ENCODE results near the gene C3orf38. TPM values are rescaled to one million over a fixed set of nuclear protein-coding genes. Genes with fewer than 3 reads are reported as not detected.
A peak's percentile ranks its signal among the peaks of the same experiment; 100 is the strongest.
"Not testable (repeated sequence)": the region's sequence is repeated elsewhere in the genome, so short reads cannot be mapped to it uniquely, and the experiment has no call there.

C3orf38 gene
- total RNA-seq, 2 experiments from 2014 or later, result 25.1 to 25.8 TPM

DNA sequence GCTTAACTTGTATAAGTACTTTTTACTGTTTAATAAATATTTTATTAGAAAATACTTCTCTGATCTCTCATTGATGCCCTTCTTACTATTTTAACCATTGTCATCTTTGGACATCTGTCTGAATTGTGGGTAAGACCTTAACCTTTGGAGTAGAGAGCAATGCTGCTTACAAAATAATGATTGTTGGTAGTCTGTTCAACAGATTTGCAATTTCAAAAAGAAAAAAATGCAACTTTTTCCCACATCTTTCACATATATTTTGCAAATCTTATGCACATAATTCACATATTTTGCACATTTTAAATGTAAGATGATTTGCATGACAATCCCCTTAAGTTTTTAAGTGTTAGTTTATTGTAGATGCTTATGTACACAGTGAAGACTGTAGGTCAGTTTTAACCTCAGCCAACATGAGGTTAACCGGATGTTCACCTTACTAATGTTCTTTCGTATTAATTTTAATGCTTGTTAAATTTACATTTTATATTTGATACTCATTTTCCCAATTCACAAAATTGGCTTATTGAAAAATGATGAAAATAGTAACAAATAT, 16.7 kb downstream of the C3orf38 start:
- H3K36me3 Mint-ChIP-seq, result peaks cover 24% of the 10 kb centered on the region
- ChIA-PET CTCF (interaction anchor here (0.6 kb wide), 1 partner anchor 53 kb away, joined by 3 read pairs; no protein-coding TSS in a partner anchor), POLR2A (no interaction called here)
- no peak overlapping the region for H3K4me3 Mint-ChIP-seq
- intact Hi-C loops (cut with micrococcal nuclease), result no loop called here
- no peak for DNase-seq
- peaks cover 5% of the 10 kb centered on the region for H3K4me1 Mint-ChIP-seq (ENCODE audit: low read depth)
- no peaks in the 10 kb centered on the region for H3K9me3 Mint-ChIP-seq
- H3K27me3 Mint-ChIP-seq, result no peaks in the 10 kb centered on the region
- no peak overlapping the region for H3K27ac Mint-ChIP-seq

DNA sequence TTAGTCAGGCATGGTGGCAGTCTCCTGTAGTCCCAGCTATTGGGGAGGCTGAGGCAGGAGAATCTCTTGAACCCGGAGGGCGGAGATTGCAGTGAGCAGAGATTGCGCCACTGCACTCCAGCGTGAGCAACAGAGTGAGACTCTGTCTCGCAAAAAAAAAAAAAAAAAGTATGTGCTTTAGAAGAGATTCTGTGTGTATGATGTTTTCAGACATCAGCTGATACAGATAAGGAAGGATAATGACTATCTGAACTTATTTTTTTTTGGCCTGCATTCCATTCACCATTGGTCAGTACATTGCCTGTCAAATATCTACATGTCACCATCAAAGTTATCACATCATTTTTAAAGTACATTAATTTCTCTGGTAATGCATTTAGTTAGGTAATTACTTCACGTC, 17.4 kb downstream of the C3orf38 start:
- ChIA-PET POLR2A (no interaction called here), CTCF (interaction anchor here (0.6 to 1.7 kb wide), 2 partner anchors 52 to 54 kb away, joined by 3 to 4 read pairs; no protein-coding TSS in a partner anchor)
- Mint-ChIP-seq H3K36me3 (peaks cover 21% of the 10 kb centered on the region), H3K9me3 (no peaks in the 10 kb centered on the region), H3K4me3 (no peak overlapping the region), H3K4me1 (ENCODE audit: low read depth) (peaks cover 5% of the 10 kb centered on the region), H3K27me3 (no peaks in the 10 kb centered on the region), H3K27ac (no peak overlapping the region)
- intact Hi-C loops (cut with micrococcal nuclease), result no loop called here
- no peak for DNase-seq

- Mint-ChIP-seq H3K4me3 (no peak overlapping the region), H3K36me3 (peaks cover 18% of the 10 kb centered on the region)
Observed at GRCh38 chr3:88167704-88168103, 17.9 kb downstream of the C3orf38 start.

DNA sequence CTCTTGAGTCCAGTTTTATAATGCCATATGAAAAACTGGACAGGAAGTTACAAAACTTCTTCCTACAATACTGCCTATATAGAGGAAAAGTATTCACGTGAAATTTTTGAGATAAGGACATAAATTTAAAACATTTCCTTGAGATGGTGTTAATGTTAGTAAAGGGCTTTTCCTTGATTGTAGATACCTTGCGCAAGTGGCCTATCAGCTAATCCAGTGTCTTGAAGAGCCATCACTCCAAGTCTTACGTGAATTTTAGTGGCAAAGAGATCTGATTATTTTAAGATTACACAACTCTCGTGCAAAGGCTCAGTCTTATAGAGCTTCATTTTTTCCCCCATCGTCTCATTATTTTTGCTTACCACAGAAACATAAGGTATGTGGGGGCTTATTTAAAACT, 18.4 kb downstream of the C3orf38 start:
- Mint-ChIP-seq H3K27ac (no peak overlapping the region), H3K4me1 (ENCODE audit: low read depth) (peaks cover 3% of the 10 kb centered on the region), H3K27me3 (no peaks in the 10 kb centered on the region), H3K36me3 (peaks cover 18% of the 10 kb centered on the region), H3K4me3 (no peak overlapping the region), H3K9me3 (no peaks in the 10 kb centered on the region)
- intact Hi-C loops (cut with micrococcal nuclease), result no loop called here
- DNase-seq, result no peak
- ChIA-PET POLR2A (no interaction called here), CTCF (interaction anchor here (1.7 kb wide), 1 partner anchor 55 kb away, joined by 4 read pairs; no protein-coding TSS in a partner anchor)

More at GRCh38 chr3:88167704-88168103, 17.9 kb downstream of the C3orf38 start:
- Mint-ChIP-seq H3K27me3 (no peaks in the 10 kb centered on the region), H3K9me3 (no peaks in the 10 kb centered on the region), H3K4me1 (ENCODE audit: low read depth) (peaks cover 4% of the 10 kb centered on the region), H3K27ac (no peak overlapping the region)
- no peak for DNase-seq
- ChIA-PET CTCF (interaction anchor here (1.7 kb wide), 1 partner anchor 54 kb away, joined by 4 read pairs; no protein-coding TSS in a partner anchor), POLR2A (no interaction called here)
- intact Hi-C loops (cut with micrococcal nuclease), result no loop called here

GRCh38 chr3:88180398-88180999, 30.7 kb downstream of the C3orf38 start:
- H3K9me3 Mint-ChIP-seq, result peaks cover 22% of the 10 kb centered on the region
- H3K4me1 Mint-ChIP-seq (ENCODE audit: low read depth), result peaks cover 2% of the 10 kb centered on the region
- ChIA-PET POLR2A (no interaction called here), CTCF (interaction anchor here (0.7 to 2.0 kb wide), 5 partner anchors 9 to 829 kb away, joined by 3 to 7 read pairs (median 4); no protein-coding TSS in a partner anchor)
- H3K27me3 Mint-ChIP-seq, result no peaks in the 10 kb centered on the region
- H3K4me3 Mint-ChIP-seq, result no peak overlapping the region
- no peak overlapping the region for H3K27ac Mint-ChIP-seq
- DNase-seq, result no peak
- intact Hi-C loops (cut with micrococcal nuclease), result loop anchor here (1.0 to 2.0 kb wide), 2 partner anchors 410 to 830 kb away; no protein-coding TSS in a partner anchor
- H3K36me3 Mint-ChIP-seq, result peaks cover 7% of the 10 kb centered on the region

GRCh38 chr3:88182165-88182918, 32.6 kb downstream of the C3orf38 start:
- H3K36me3 Mint-ChIP-seq; H3K4me3 Mint-ChIP-seq; intact Hi-C loops (cut with micrococcal nuclease); H3K4me1 Mint-ChIP-seq (ENCODE audit: low read depth); DNase-seq; H3K27me3 Mint-ChIP-seq; H3K27ac Mint-ChIP-seq; POLR2A ChIA-PET: not testable (repeated sequence)
- CTCF ChIA-PET, result interaction anchor here (1.0 kb wide), 1 partner anchor 391 kb away, joined by 3 read pairs; no protein-coding TSS in a partner anchor
- peaks cover 36% of the 10 kb centered on the region for H3K9me3 Mint-ChIP-seq

- Mint-ChIP-seq H3K9me3 (peaks cover 42% of the 10 kb centered on the region), H3K27ac (no peak overlapping the region), H3K27me3 (no peaks in the 10 kb centered on the region), H3K36me3 (no peaks in the 10 kb centered on the region), H3K4me1 (ENCODE audit: low read depth) (peaks cover 11% of the 10 kb centered on the region), H3K4me3 (no peak overlapping the region)
- intact Hi-C loops (cut with micrococcal nuclease), result no loop called here
- DNase-seq, result no peak
- ChIA-PET POLR2A (no interaction called here), CTCF (no interaction called here)
Observed at GRCh38 chr3:88188436-88188835, 38.7 kb downstream of the C3orf38 start.

DNA sequence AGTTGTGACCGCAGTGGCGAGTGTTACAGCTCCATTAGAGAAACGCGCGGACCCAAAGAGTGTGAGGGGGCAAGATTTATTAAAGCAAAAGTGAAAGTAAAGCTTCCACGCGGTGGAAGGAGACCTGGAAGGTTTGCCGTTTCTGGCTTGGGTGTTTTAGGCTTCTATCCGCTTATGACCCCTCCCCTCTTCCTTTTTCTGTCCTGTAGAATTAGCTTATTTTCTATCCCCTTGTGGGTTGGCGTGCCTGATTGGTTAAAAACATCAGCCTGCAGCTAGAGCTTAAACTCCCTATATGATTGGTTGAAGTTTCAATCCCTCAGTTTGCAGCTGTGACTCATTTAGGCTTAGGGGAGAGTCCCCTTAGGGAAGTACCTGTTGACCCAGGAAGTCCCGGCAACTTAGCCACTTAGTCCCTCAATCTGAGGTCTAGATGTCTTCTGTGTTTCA, 39.6 kb downstream of the C3orf38 start:
- intact Hi-C loops (cut with micrococcal nuclease), result no loop called here
- Mint-ChIP-seq H3K36me3 (no peaks in the 10 kb centered on the region), H3K9me3 (peaks cover 35% of the 10 kb centered on the region), H3K4me1 (ENCODE audit: low read depth) (peaks cover 11% of the 10 kb centered on the region), H3K27ac (no peak overlapping the region), H3K4me3 (no peak overlapping the region), H3K27me3 (no peaks in the 10 kb centered on the region)
- POLR2A ChIA-PET, result no interaction called here
- CTCF ChIA-PET, result interaction anchor here (0.7 kb wide), 1 partner anchor 15 kb away, joined by 3 read pairs; no protein-coding TSS in a partner anchor
- DNase-seq, result peak; percentile 22

- Mint-ChIP-seq H3K36me3 (no peaks in the 10 kb centered on the region), H3K4me3 (no peak overlapping the region), H3K27me3 (no peaks in the 10 kb centered on the region), H3K9me3 (peaks cover 11% of the 10 kb centered on the region), H3K27ac (no peak overlapping the region), H3K4me1 (ENCODE audit: low read depth) (peaks cover 11% of the 10 kb centered on the region)
- DNase-seq, result no peak
- intact Hi-C loops (cut with micrococcal nuclease), result no loop called here
- CTCF ChIA-PET, result no interaction called here
- POLR2A ChIA-PET, result no interaction called here
Observed at GRCh38 chr3:88191872-88192409, 42.2 kb downstream of the C3orf38 start.

DNA sequence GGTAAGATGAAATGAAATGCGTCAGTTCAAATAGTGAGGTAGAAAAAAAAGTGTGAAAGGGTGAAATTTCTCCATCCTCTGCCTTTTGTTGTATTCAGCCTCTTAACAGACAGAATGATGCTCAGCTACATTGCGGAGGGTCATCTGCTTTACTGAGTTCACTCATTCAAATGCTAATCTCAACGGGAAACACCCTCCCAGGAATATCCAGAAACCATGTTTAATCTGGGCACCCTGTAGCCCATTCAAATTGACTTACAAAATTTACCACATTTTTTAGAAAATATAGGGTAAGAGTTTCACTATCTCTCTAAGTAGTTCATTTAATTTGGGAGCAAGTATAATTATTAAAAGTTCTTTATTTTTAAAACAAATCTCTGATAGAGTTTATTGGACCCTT, 42.9 kb downstream of the C3orf38 start:
- H3K27ac Mint-ChIP-seq, result no peak overlapping the region
- H3K4me3 Mint-ChIP-seq, result no peak overlapping the region
- ChIA-PET CTCF (no interaction called here), POLR2A (no interaction called here)
- no peaks in the 10 kb centered on the region for H3K27me3 Mint-ChIP-seq
- H3K4me1 Mint-ChIP-seq (ENCODE audit: low read depth), result peaks cover 11% of the 10 kb centered on the region
- intact Hi-C loops (cut with micrococcal nuclease), result no loop called here
- H3K9me3 Mint-ChIP-seq, result peaks cover 10% of the 10 kb centered on the region
- H3K36me3 Mint-ChIP-seq, result no peaks in the 10 kb centered on the region
- no peak for DNase-seq

- intact Hi-C loops (cut with micrococcal nuclease), result no loop called here
- POLR2A ChIA-PET, result interaction anchor here (1.1 kb wide), 1 partner anchor 47 kb away, joined by 3 read pairs; no protein-coding TSS in a partner anchor
- peak; percentile 67 for DNase-seq
- H3K27ac Mint-ChIP-seq, result peak overlapping the region; percentile 33
- no peaks in the 10 kb centered on the region for H3K27me3 Mint-ChIP-seq
- H3K36me3 Mint-ChIP-seq, result no peaks in the 10 kb centered on the region
- H3K4me3 Mint-ChIP-seq, result no peak overlapping the region
- CTCF ChIA-PET, result no interaction called here
- H3K4me1 Mint-ChIP-seq (ENCODE audit: low read depth), result no peaks in the 10 kb centered on the region
- H3K9me3 Mint-ChIP-seq, result no peaks in the 10 kb centered on the region
Observed at GRCh38 chr3:88195951-88196434, 46.2 kb downstream of the C3orf38 start.

DNA sequence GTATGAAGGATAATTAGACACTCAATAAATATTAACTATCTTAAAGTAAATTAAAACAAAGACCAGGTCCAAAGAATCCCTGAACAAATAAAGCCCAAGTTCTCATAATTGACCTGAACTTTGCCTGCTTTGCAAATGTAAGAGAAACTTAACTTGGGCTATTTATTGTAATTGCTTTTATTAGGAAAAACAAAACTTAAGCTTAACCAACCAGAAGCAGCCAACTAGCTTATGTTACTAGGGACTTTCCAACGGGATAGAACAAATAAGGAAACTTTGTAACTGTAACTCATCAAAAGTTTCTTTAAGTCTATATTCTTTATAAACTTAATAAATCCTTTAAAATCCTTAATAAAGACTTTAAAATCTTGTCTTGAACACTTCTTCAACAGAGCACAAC, 48.4 kb downstream of the C3orf38 start:
- Mint-ChIP-seq H3K4me3 (no peak overlapping the region), H3K9me3 (no peaks in the 10 kb centered on the region), H3K27ac (no peak overlapping the region), H3K27me3 (no peaks in the 10 kb centered on the region), H3K36me3 (no peaks in the 10 kb centered on the region), H3K4me1 (ENCODE audit: low read depth) (no peaks in the 10 kb centered on the region)
- intact Hi-C loops (cut with micrococcal nuclease), result no loop called here
- DNase-seq, result no peak
- CTCF ChIA-PET, result no interaction called here
- POLR2A ChIA-PET, result no interaction called here

Measured in activated CD4-positive, alpha-beta memory T cell treated with anti-CD3 and anti-CD28 coated beads for 36 hours (primary cell).